DND-41 (cell line): ENCODE data around the gene FXYD2.

ENCODE experiments used
- EZH2 ChIP-seq: IDR thresholded peaks from 3 replicates; pipeline ENCODE4 v1.6.1; 2012; ENCODE audit warnings: borderline replicate concordance, low read depth, mild to moderate bottlenecking, moderate library complexity, low read length, inconsistent platforms; ENCODE audit not compliant: severe bottlenecking
- TF ChIP-seq, protein P1 (sequence below): IDR thresholded peaks from 2 replicates; pipeline ENCODE4 v1.5.1; 2012; ENCODE audit warnings: borderline replicate concordance, low read length, moderate library complexity, mild to moderate bottlenecking; ENCODE audit not compliant: poor library complexity, severe bottlenecking; ENCODE audit errors: extremely low read depth

GRCh38 chr11:117829369-117829725, 4.8 kb upstream of the FXYD2 start:
- TF ChIP-seq, protein P1, sequence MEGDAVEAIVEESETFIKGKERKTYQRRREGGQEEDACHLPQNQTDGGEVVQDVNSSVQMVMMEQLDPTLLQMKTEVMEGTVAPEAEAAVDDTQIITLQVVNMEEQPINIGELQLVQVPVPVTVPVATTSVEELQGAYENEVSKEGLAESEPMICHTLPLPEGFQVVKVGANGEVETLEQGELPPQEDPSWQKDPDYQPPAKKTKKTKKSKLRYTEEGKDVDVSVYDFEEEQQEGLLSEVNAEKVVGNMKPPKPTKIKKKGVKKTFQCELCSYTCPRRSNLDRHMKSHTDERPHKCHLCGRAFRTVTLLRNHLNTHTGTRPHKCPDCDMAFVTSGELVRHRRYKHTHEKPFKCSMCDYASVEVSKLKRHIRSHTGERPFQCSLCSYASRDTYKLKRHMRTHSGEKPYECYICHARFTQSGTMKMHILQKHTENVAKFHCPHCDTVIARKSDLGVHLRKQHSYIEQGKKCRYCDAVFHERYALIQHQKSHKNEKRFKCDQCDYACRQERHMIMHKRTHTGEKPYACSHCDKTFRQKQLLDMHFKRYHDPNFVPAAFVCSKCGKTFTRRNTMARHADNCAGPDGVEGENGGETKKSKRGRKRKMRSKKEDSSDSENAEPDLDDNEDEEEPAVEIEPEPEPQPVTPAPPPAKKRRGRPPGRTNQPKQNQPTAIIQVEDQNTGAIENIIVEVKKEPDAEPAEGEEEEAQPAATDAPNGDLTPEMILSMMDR, result no peak
- TF ChIP-seq EZH2, result no peak
